Measurements from ENCODE around the gene GABRP. TPM values are rescaled to one million over a fixed set of nuclear protein-coding genes. Genes with fewer than 3 reads are reported as not detected.

GABRP gene
- total and polyA plus RNA-seq, 2 donors from 2014 or later = 3.4 to 33.1 TPM

GRCh38 chr5:170746075-170746960 is 37.2 kb upstream of the GABRP start:
- peaks cover 0 to 20% (median 16%) of the 10 kb centered on the region in 3 donors for H3K4me1 ChIP-seq (ENCODE audit: control insufficient read depth in 2 of 3, insufficient read depth in 2 of 3, low read depth in 1 of 3, low read length in 3 of 3)
- no peak overlapping the region for H3K4me3 ChIP-seq (ENCODE audit: low read length in 3 of 3)
- H3K27ac ChIP-seq (ENCODE audit: low read depth in 2 of 2, low read length in 2 of 2) = peak overlapping the region; percentile 54 to 85
- TF ChIP-seq CTCF (IDR thresholded peaks at IDR 0.05; ENCODE audit: borderline replicate concordance, extremely low read depth, insufficient read depth) = no peak
- peak overlapping the region in 1 of 3 donors; percentile 55 for H3K9ac ChIP-seq (ENCODE audit: low read length in 3 of 3)
- no peaks in the 10 kb centered on the region for H3K27me3 ChIP-seq (ENCODE audit: control insufficient read depth, insufficient read depth, low read length)
- DNase-seq = peak in 2 of 5 donors; percentile 64 to 69
- intact Hi-C loops (cut with DNase I) = no loop called here
- no peaks in the 10 kb centered on the region for H3K36me3 ChIP-seq (ENCODE audit: control insufficient read depth in 2 of 3, insufficient read depth in 3 of 3, low read length in 3 of 3)
- H3K9me3 ChIP-seq (ENCODE audit: control insufficient read depth in 2 of 3, insufficient read depth in 1 of 3, low read length in 3 of 3) = no peaks in the 10 kb centered on the region
- FAIRE-seq = no peak

- peaks cover 0 to 20% (median 16%) of the 10 kb centered on the region in 3 donors for H3K4me1 ChIP-seq (ENCODE audit: control insufficient read depth in 2 of 3, insufficient read depth in 2 of 3, low read depth in 1 of 3, low read length in 3 of 3)
- FAIRE-seq = no peak
- H3K9me3 ChIP-seq (ENCODE audit: control insufficient read depth in 2 of 3, insufficient read depth in 1 of 3, low read length in 3 of 3) = no peaks in the 10 kb centered on the region
- DNase-seq = no peak
- intact Hi-C loops (cut with DNase I) = no loop called here
- TF ChIP-seq CTCF (IDR thresholded peaks at IDR 0.05; ENCODE audit: borderline replicate concordance, extremely low read depth, insufficient read depth) = no peak
- H3K9ac ChIP-seq (ENCODE audit: low read length in 3 of 3) = no peak overlapping the region
- H3K36me3 ChIP-seq (ENCODE audit: control insufficient read depth in 2 of 3, insufficient read depth in 3 of 3, low read length in 3 of 3) = no peaks in the 10 kb centered on the region
- no peak overlapping the region for H3K4me3 ChIP-seq (ENCODE audit: low read length in 3 of 3)
- no peaks in the 10 kb centered on the region for H3K27me3 ChIP-seq (ENCODE audit: control insufficient read depth, insufficient read depth, low read length)
- no peak overlapping the region for H3K27ac ChIP-seq (ENCODE audit: low read depth in 2 of 2, low read length in 2 of 2)
Observed at GRCh38 chr5:170746961-170747340, 36.6 kb upstream of the GABRP start.

GRCh38 chr5:170747357-170747756 is 36.2 kb upstream of the GABRP start:
- intact Hi-C loops (cut with DNase I) = no loop called here
- FAIRE-seq (no peak), DNase-seq (no peak)
- no peak for TF ChIP-seq CTCF (IDR thresholded peaks at IDR 0.05; ENCODE audit: borderline replicate concordance, extremely low read depth, insufficient read depth)
- H3K27me3 ChIP-seq (ENCODE audit: control insufficient read depth, insufficient read depth, low read length) = no peaks in the 10 kb centered on the region
- peaks cover 0 to 23% (median 16%) of the 10 kb centered on the region in 3 donors for H3K4me1 ChIP-seq (ENCODE audit: control insufficient read depth in 2 of 3, insufficient read depth in 2 of 3, low read depth in 1 of 3, low read length in 3 of 3)
- no peaks in the 10 kb centered on the region for H3K9me3 ChIP-seq (ENCODE audit: control insufficient read depth in 2 of 3, insufficient read depth in 1 of 3, low read length in 3 of 3)
- no peak overlapping the region for H3K4me3 ChIP-seq (ENCODE audit: low read length in 3 of 3)
- no peak overlapping the region for H3K9ac ChIP-seq (ENCODE audit: low read length in 3 of 3)
- no peaks in the 10 kb centered on the region for H3K36me3 ChIP-seq (ENCODE audit: control insufficient read depth in 2 of 3, insufficient read depth in 3 of 3, low read length in 3 of 3)
- H3K27ac ChIP-seq (ENCODE audit: low read depth in 2 of 2, low read length in 2 of 2) = no peak overlapping the region

Data from kidney (tissue), 14 donors.